ENCODE data around the gene ZFAND3. TPM values are rescaled to one million over a fixed set of nuclear protein-coding genes. Genes with fewer than 3 reads are reported as not detected.

ZFAND3 gene
- total RNA-seq, 1 experiment from 2014 or later = 75.0 TPM

DNA sequence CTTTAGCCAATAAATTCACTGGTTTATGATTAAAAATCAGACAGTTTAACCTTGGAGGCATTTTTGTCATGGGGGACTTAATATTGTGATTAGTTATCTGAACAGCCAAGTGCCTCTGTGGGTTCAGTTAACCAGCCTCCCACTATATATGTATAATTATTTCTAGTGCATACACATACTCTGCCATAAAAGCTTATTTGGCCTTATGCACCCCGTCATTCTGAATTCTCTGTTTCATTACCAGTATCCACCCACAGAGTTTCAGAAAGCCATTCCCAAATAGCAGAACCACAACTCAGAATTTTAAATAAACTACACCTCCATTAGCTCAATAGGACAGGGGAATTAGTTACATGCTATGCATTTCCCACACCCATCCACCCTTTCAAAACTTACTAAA lies 279.7 kb downstream of the ZFAND3 start:
- Mint-ChIP-seq H3K4me3 (ENCODE audit: low read depth, unreplicated experiment) (no peak overlapping the region), H3K27me3 (ENCODE audit: unreplicated experiment) (no peaks in the 10 kb centered on the region), H3K36me3 (ENCODE audit: insufficient read depth, unreplicated experiment) (no peaks in the 10 kb centered on the region), H3K27ac (ENCODE audit: unreplicated experiment) (no peak overlapping the region), H3K4me1 (ENCODE audit: low read depth, unreplicated experiment) (peaks cover 11% of the 10 kb centered on the region), H3K9me3 (ENCODE audit: low read depth, unreplicated experiment) (no peaks in the 10 kb centered on the region)
- intact Hi-C loops (cut with micrococcal nuclease; ENCODE audit: unreplicated experiment) = loop anchor here (10.0 kb wide), 1 partner anchor 306 kb away; no protein-coding TSS in a partner anchor
- TF ChIP-seq, protein P1, sequence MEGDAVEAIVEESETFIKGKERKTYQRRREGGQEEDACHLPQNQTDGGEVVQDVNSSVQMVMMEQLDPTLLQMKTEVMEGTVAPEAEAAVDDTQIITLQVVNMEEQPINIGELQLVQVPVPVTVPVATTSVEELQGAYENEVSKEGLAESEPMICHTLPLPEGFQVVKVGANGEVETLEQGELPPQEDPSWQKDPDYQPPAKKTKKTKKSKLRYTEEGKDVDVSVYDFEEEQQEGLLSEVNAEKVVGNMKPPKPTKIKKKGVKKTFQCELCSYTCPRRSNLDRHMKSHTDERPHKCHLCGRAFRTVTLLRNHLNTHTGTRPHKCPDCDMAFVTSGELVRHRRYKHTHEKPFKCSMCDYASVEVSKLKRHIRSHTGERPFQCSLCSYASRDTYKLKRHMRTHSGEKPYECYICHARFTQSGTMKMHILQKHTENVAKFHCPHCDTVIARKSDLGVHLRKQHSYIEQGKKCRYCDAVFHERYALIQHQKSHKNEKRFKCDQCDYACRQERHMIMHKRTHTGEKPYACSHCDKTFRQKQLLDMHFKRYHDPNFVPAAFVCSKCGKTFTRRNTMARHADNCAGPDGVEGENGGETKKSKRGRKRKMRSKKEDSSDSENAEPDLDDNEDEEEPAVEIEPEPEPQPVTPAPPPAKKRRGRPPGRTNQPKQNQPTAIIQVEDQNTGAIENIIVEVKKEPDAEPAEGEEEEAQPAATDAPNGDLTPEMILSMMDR (IDR thresholded peaks at IDR 0.05; ENCODE audit: unreplicated experiment) = no peak
- CTCF ChIA-PET = interaction anchor here (0.6 kb wide), 1 partner anchor 326 kb away, joined by 3 read pairs; no protein-coding TSS in a partner anchor
- no peak for DNase-seq
- BruUV-seq (replicated peaks) = no TSS peak

GRCh38 chr6:38100380-38100779 lies 280.9 kb downstream of the ZFAND3 start:
- Mint-ChIP-seq H3K9me3 (ENCODE audit: low read depth, unreplicated experiment) (no peaks in the 10 kb centered on the region), H3K4me1 (ENCODE audit: low read depth, unreplicated experiment) (peaks cover 3% of the 10 kb centered on the region), H3K36me3 (ENCODE audit: insufficient read depth, unreplicated experiment) (no peaks in the 10 kb centered on the region), H3K4me3 (ENCODE audit: low read depth, unreplicated experiment) (no peak overlapping the region), H3K27ac (ENCODE audit: unreplicated experiment) (no peak overlapping the region), H3K27me3 (ENCODE audit: unreplicated experiment) (no peaks in the 10 kb centered on the region)
- no TSS peak for BruUV-seq (replicated peaks)
- TF ChIP-seq, protein P1 (IDR thresholded peaks at IDR 0.05; ENCODE audit: unreplicated experiment) = no peak
- CTCF ChIA-PET = no interaction called here
- intact Hi-C loops (cut with micrococcal nuclease; ENCODE audit: unreplicated experiment) = no loop called here
- no peak for DNase-seq

- no TSS peak for BruUV-seq (replicated peaks)
- Mint-ChIP-seq H3K4me3 (ENCODE audit: low read depth, unreplicated experiment) (no peak overlapping the region), H3K27me3 (ENCODE audit: unreplicated experiment) (no peaks in the 10 kb centered on the region), H3K27ac (ENCODE audit: unreplicated experiment) (no peak overlapping the region), H3K9me3 (ENCODE audit: low read depth, unreplicated experiment) (no peaks in the 10 kb centered on the region), H3K4me1 (ENCODE audit: low read depth, unreplicated experiment) (peaks cover 9% of the 10 kb centered on the region), H3K36me3 (ENCODE audit: insufficient read depth, unreplicated experiment) (no peaks in the 10 kb centered on the region)
- intact Hi-C loops (cut with micrococcal nuclease; ENCODE audit: unreplicated experiment) = no loop called here
- TF ChIP-seq, protein P1 (IDR thresholded peaks at IDR 0.05; ENCODE audit: unreplicated experiment) = no peak
- no peak for DNase-seq
- CTCF ChIA-PET = no interaction called here
These were observed 284.4 kb downstream of the ZFAND3 start for GRCh38 chr6:38103921-38104320.

DNA sequence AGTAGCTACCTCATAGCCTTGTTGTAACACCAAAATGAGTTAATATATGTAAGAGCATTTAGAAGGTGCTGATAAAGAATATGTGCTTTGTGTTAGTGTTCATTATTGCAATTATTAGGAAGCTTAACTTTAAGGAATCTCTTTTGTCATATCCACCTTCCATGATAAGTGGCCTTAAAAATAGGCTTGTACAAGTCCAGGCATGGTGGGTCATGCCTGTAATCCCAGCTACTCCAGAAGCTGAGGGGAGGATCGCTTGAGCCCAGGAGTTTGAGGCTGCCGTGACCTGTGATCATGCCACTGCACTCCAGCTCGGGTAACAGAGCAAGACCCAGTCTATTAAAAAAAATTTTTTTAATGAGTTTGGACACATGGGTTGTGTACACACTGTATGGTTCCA lies 285.5 kb downstream of the ZFAND3 start:
- CTCF ChIA-PET = no interaction called here

More for the DNA sequence above, 285.5 kb downstream of the ZFAND3 start:
- H3K4me3 Mint-ChIP-seq (ENCODE audit: low read depth, unreplicated experiment) = no peak overlapping the region
- TF ChIP-seq, protein P1 (IDR thresholded peaks at IDR 0.05; ENCODE audit: unreplicated experiment) = no peak
- peaks cover 9% of the 10 kb centered on the region for H3K4me1 Mint-ChIP-seq (ENCODE audit: low read depth, unreplicated experiment)
- H3K27me3 Mint-ChIP-seq (ENCODE audit: unreplicated experiment) = no peaks in the 10 kb centered on the region
- BruUV-seq (replicated peaks) = no TSS peak
- no peaks in the 10 kb centered on the region for H3K36me3 Mint-ChIP-seq (ENCODE audit: insufficient read depth, unreplicated experiment)
- intact Hi-C loops (cut with micrococcal nuclease; ENCODE audit: unreplicated experiment) = no loop called here
- DNase-seq = no peak
- no peak overlapping the region for H3K27ac Mint-ChIP-seq (ENCODE audit: unreplicated experiment)
- no peaks in the 10 kb centered on the region for H3K9me3 Mint-ChIP-seq (ENCODE audit: low read depth, unreplicated experiment)

All from Calu3 (cell line).